Stimulated activated naive CD8-positive, alpha-beta T cell treated with anti-CD3 and anti-CD28 coated beads, Interleukin-15, Interleukin-2, amounts not matched to agents 100 ng/mL and 50 ng/mL, for 24 hours (primary cell): ENCODE data around the gene CNOT6L.
"Not testable (repeated sequence)": the region's sequence is repeated elsewhere in the genome, so short reads cannot be mapped to it uniquely, and the experiment has no call there.

Experiments
- H3K27ac Mint-ChIP-seq: one replicate; pipeline ENCODE4 v1.8.0; 2021; ENCODE audit warnings: mild to moderate bottlenecking, mixed read lengths
- H3K27me3 Mint-ChIP-seq: one replicate; pipeline ENCODE4 v1.8.0; 2021; ENCODE audit warnings: mixed read lengths
- H3K36me3 Mint-ChIP-seq: one replicate; pipeline ENCODE4 v1.8.0; 2021; ENCODE audit warnings: low read depth, mixed read lengths
- H3K4me1 Mint-ChIP-seq: one replicate; pipeline ENCODE4 v1.8.0; 2021; ENCODE audit warnings: low read depth, mixed read lengths
- H3K4me3 Mint-ChIP-seq: one replicate; pipeline ENCODE4 v1.8.0; 2021; ENCODE audit warnings: mild to moderate bottlenecking, mixed read lengths
- H3K9me3 Mint-ChIP-seq: one replicate; pipeline ENCODE4 v1.8.0; 2021; ENCODE audit warnings: mixed read lengths

CNOT6L gene

DNA sequence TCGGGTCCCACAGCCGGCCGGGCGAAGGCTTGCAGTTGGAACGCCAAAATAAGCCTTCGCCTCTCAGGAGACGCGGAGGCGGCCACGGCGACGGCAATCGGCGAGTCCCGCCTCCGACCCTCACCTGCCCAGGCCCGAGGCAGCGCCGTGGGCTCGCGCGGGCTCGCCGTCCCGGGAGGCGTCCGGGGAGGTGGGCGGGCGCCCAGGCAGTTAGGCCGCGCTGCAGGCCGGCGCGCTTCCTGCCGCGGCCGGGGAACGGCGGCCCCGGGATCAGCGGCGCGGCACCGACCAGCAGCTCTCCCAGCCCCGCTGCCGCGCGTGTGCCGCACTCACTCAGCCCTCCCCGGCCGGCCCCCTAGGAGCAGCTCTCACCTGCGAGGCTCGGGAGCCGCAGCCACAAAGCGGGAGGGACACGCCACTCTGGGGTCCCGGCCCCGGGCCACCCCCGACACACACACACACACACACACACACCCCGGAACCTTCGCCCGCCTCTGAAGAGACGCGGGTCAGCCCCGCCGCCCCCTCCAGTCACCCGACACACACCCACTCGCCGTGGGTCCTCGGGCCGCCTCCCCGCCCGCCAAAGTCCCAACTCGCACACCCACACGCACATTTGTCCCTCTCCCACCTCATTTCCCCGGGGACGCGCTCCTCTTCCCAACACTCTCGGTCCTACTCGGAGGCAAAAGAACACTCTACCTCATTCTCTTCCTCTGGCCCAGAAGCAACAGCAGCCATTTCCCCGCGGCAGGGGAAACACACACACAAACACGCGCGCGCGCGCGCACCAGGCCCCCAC is at the start of gene CNOT6L:
Gene CNOT6L, minus strand, starts transcription at position 767 of the 802 bp plus-strand sequence. Its CDS starts 60 bp downstream, at position 707.
- peaks cover 64% of the 10 kb centered on the region for H3K4me1 Mint-ChIP-seq

DNA sequence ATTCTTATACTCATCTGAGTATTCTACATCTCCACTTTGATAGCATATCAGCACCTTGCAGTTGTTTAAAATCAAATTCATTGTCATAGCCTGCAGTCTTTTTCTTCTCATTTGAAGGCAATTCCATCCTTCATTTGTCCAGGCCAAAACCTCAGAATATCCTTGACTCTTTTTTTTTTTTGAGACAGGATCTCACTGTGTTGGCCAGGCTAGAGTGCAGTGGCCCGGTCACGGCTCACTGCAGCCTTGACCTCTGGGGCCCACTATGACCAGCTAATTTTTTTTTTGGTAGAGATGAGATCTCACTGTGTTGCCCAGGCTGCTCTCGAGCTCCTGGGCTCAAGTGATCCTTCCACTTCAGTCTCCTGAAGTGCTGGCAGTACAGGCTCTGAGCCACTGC is 46.1 kb upstream of the CNOT6L start:
- H3K4me1 Mint-ChIP-seq: peaks cover 71% of the 10 kb centered on the region
- H3K9me3 Mint-ChIP-seq: no peaks in the 10 kb centered on the region
- no peak overlapping the region for H3K27ac Mint-ChIP-seq
- H3K27me3 Mint-ChIP-seq: peaks cover 5% of the 10 kb centered on the region
- H3K36me3 Mint-ChIP-seq: peaks cover 47% of the 10 kb centered on the region
- peak overlapping the region; percentile 15 for H3K4me3 Mint-ChIP-seq

More for the DNA sequence above, at the start of gene CNOT6L:
- H3K4me3 Mint-ChIP-seq: peak within 1 kb of the TSS; percentile 100
- H3K36me3 Mint-ChIP-seq: peaks cover 11% of the 10 kb centered on the region
- H3K9me3 Mint-ChIP-seq: no peaks in the 10 kb centered on the region
- H3K27me3 Mint-ChIP-seq: no peaks in the 10 kb centered on the region
- peak within 1 kb of the TSS; percentile 100 for H3K27ac Mint-ChIP-seq

DNA sequence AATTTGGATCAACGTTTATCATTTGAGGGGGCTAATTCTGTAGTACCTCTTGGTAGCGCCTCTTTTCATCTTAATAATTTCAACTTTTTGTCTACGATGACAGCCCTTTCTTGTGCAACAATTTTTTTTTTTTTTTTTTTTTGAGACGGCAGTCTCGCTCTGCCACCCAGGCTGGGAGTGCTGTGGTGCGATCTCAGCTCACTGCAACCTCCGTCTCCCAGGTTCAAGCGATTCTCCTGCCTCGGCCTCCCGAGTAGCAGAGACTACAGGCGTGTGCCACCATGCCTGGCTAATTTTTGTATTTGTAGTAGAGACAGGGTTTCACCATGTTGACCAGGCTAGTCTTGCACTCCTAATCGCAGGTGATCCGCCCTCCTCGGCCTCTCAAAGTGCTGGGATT is 44.2 kb upstream of the CNOT6L start:
- peak overlapping the region; percentile 99 for H3K27ac Mint-ChIP-seq
- not testable (repeated sequence) for H3K27me3 Mint-ChIP-seq
- peaks cover 67% of the 10 kb centered on the region for H3K4me1 Mint-ChIP-seq

DNA sequence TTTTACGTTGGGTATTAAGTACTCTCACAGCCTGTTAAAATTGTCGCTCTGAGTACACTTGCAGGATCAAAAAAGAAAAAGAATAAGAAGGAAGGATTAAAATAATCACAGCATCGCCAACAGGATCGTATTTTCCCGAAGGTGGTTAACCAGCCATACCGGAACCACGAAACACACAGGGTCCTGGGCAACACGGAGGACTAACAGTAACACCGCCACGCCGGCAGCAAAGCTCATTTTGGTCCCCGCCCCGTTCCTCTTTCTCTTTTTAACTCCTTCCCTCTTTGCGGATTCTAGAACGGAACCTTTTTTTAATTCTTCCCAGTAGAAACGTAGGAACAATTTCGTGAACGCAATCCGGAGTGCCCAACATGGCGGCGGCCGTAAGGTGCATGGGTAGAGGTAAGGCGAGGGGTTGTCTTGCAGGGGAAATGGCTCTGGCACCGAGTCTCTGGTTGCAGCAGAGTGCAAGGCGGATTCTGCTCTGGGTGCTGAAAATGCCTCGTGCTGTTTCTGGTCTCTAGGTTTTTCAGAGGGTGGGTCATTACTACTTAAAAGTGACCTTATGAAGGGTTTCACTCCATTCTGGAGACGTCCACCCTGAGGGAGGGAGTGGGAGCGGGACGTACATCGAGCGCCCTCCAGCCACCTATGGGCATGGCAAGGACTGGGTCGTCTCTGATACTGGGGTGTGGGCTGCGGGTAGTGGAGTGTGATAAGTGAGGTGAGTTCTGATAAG is 43.5 kb upstream of the CNOT6L start, which contains the start of gene MRPL1:
Gene MRPL1, plus strand, starts transcription at position 353 of the 739 bp plus-strand sequence. Its CDS starts 19 bp downstream, at position 372.
- Mint-ChIP-seq H3K9me3 (no peaks in the 10 kb centered on the region), H3K4me1 (peaks cover 68% of the 10 kb centered on the region), H3K27ac (peak within 1 kb of the TSS; percentile 99), H3K4me3 (peak within 1 kb of the TSS; percentile 94), H3K36me3 (peaks cover 33% of the 10 kb centered on the region), H3K27me3 (peaks cover 5% of the 10 kb centered on the region)

More for the DNA sequence above, 44.2 kb upstream of the CNOT6L start:
- H3K4me3 Mint-ChIP-seq: peak overlapping the region; percentile 94
- peaks cover 34% of the 10 kb centered on the region for H3K36me3 Mint-ChIP-seq
- H3K9me3 Mint-ChIP-seq: not testable (repeated sequence)

DNA sequence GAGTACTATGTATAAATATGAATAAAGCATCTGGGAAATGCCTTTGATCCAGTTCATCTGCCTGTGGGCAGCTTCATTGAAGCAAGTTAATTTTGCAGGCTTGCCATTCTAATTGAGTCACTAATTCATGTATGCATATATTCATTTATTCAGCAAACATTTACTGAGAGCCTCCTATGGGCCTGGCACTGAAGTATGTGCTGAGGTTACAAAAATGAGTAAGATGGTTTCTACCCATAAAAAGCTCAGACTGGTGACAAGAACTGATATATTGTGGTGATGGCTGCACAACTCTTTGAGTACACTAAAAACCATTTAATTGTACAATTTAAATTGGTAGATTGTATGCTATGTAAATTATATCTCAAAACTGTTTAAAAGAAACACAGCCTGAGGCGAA is 42.3 kb upstream of the CNOT6L start:
- peaks cover 69% of the 10 kb centered on the region for H3K4me1 Mint-ChIP-seq
- H3K27ac Mint-ChIP-seq: peak overlapping the region; percentile 99
- peaks cover 5% of the 10 kb centered on the region for H3K27me3 Mint-ChIP-seq
- H3K9me3 Mint-ChIP-seq: no peaks in the 10 kb centered on the region
- H3K36me3 Mint-ChIP-seq: peaks cover 24% of the 10 kb centered on the region
- peak overlapping the region; percentile 94 for H3K4me3 Mint-ChIP-seq

DNA sequence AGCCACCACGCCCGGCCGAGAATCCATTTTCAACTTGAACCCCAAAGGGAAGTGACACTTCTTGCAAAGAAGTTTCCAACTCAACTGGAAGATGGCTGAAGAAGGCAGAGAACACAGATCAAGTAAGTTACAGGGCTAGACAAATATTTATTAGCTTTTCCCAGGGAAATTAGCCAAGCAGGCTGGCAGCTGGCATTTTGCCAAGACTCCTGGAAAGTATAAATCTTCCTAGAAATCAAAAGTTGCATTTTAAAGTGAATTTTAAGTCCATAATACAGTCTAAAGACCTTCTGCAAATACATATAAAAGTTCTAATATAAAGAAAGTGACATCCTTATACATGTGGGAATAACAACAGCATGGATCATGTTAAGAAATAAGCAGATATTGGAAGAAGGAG is 40.1 kb upstream of the CNOT6L start:
- H3K9me3 Mint-ChIP-seq: no peaks in the 10 kb centered on the region
- H3K36me3 Mint-ChIP-seq: peaks cover 9% of the 10 kb centered on the region
- peaks cover 77% of the 10 kb centered on the region for H3K4me1 Mint-ChIP-seq
- H3K27ac Mint-ChIP-seq: peak overlapping the region; percentile 82
- H3K27me3 Mint-ChIP-seq: peaks cover 5% of the 10 kb centered on the region
- no peak overlapping the region for H3K4me3 Mint-ChIP-seq

DNA sequence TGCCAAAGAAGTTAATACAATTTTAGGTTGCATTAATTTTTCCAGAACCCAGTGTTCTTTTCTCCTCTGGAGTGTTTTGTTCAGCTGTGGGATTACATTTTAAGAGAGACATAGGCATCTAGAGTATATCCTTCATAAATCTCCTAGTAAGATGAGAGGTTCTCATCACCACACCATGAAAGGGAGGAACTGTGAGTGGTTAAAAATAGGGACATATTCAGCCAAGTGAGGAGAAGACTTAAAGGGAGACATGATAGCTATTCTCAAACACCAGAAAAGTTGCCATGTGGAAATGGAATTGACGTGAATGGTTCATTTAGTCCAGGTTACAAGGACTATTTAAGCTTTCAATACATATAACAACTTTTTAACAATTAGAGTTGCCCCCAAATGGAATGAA is 37.0 kb upstream of the CNOT6L start:
- H3K27ac Mint-ChIP-seq: peak overlapping the region; percentile 92
- peaks cover 82% of the 10 kb centered on the region for H3K4me1 Mint-ChIP-seq
- H3K4me3 Mint-ChIP-seq: peak overlapping the region; percentile 76
- no peaks in the 10 kb centered on the region for H3K27me3 Mint-ChIP-seq
- no peaks in the 10 kb centered on the region for H3K9me3 Mint-ChIP-seq
- H3K36me3 Mint-ChIP-seq: no peaks in the 10 kb centered on the region

- Mint-ChIP-seq H3K36me3 (no peaks in the 10 kb centered on the region), H3K4me1 (peaks cover 73% of the 10 kb centered on the region), H3K27me3 (no peaks in the 10 kb centered on the region), H3K4me3 (peak overlapping the region; percentile 75), H3K9me3 (no peaks in the 10 kb centered on the region), H3K27ac (peak overlapping the region; percentile 96)
Measured at GRCh38 chr4:77854431-77855111, 35.4 kb upstream of the CNOT6L start.

DNA sequence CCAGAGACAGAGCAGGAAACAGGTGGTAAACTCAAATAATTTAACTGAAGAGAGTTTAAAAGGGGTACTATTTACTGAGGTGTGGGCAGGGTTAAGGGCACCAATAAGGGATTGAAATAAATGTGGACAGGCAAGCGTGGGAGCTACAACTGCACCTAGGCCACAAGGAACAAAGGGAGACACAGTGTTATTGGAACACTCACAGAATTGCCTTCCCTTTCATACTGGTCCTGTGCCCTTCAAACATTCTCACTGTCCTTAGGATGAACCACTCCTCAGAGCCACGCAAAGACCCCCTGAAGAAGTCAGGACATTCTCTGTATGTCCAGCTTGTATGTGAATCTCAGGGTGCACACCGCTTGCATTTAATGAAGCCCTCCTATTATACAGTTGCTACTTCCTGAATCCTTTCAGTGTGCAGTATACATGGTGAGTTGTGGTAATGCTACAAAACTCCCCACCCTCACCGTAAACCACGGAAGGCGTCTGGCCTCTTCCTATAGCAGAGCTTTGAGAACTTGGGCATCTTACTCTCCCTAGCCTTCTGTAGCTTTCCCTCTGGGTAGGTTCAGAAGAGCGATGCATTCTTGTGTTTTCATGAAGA is 33.8 kb upstream of the CNOT6L start:
- Mint-ChIP-seq H3K9me3 (no peaks in the 10 kb centered on the region), H3K27ac (peak overlapping the region; percentile 96), H3K27me3 (no peaks in the 10 kb centered on the region), H3K36me3 (no peaks in the 10 kb centered on the region), H3K4me1 (peaks cover 61% of the 10 kb centered on the region), H3K4me3 (peak overlapping the region; percentile 75)

DNA sequence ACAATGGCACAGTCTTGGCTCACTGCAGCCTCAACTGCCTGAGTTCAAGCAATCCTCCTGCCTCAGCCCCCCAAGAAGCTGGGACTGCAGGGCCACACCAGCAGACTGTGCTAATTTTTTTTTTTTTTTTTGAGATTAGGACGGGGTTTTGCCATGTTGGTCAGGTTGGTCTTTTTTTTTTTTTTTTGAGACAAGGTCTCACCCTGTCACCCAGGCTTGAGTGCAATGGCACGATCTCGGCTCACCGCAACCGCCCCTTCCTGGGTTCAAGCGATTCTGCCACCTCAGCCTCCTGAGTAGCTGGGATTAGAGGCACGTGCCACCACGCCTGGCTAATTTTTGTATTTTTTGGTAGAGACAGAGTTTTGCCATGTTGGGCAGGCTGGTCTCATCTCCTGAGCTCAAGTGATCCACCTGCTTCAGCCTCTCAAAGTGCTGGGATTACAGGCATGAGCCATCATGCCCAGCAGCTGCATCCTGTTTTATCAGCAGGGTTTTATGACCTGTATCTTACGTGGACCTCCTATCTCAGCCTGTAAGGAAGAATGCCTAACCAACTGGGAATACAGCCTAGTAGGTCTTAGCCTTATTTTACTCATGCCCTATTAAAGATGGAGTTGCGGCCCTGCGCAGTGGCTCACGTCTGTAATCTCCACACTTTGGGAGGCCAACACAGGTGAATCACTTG is 30.3 kb upstream of the CNOT6L start:
- Mint-ChIP-seq H3K27ac (no peak overlapping the region), H3K4me1 (peaks cover 41% of the 10 kb centered on the region)

GRCh38 chr4:77848508-77848907 is 29.3 kb upstream of the CNOT6L start:
- Mint-ChIP-seq H3K27me3 (no peaks in the 10 kb centered on the region), H3K27ac (no peak overlapping the region), H3K36me3 (no peaks in the 10 kb centered on the region), H3K4me3 (no peak overlapping the region), H3K9me3 (no peaks in the 10 kb centered on the region), H3K4me1 (peaks cover 41% of the 10 kb centered on the region)

More for the DNA sequence above, 30.3 kb upstream of the CNOT6L start:
- no peaks in the 10 kb centered on the region for H3K36me3 Mint-ChIP-seq
- H3K27me3 Mint-ChIP-seq: no peaks in the 10 kb centered on the region
- H3K4me3 Mint-ChIP-seq: no peak overlapping the region
- no peaks in the 10 kb centered on the region for H3K9me3 Mint-ChIP-seq

GRCh38 chr4:77845929-77846328 is 26.8 kb upstream of the CNOT6L start:
- no peak overlapping the region for H3K4me3 Mint-ChIP-seq
- no peaks in the 10 kb centered on the region for H3K9me3 Mint-ChIP-seq
- peaks cover 30% of the 10 kb centered on the region for H3K4me1 Mint-ChIP-seq
- no peaks in the 10 kb centered on the region for H3K27me3 Mint-ChIP-seq
- H3K27ac Mint-ChIP-seq: no peak overlapping the region
- no peaks in the 10 kb centered on the region for H3K36me3 Mint-ChIP-seq

DNA sequence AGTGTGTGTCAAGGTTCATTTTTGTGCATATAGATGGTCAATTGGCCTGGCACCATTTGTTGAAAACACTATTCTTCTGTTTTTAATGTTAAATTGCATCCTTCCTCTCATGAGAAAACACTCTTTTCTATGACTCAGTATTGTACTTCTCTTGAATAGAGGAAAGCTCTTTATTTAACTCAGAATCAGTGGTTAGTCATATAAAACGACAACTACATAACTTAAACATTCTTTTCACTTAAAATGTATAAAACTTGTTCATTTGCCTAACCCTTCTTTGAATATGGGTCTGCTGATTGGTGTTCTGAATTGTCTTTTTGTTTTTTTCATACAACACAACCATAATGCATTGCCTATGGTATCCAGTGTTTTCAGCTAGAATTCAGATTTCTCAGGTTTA is 26.2 kb upstream of the CNOT6L start:
- no peaks in the 10 kb centered on the region for H3K9me3 Mint-ChIP-seq
- H3K4me1 Mint-ChIP-seq: peaks cover 30% of the 10 kb centered on the region
- H3K4me3 Mint-ChIP-seq: no peak overlapping the region
- H3K36me3 Mint-ChIP-seq: no peaks in the 10 kb centered on the region
- H3K27ac Mint-ChIP-seq: peak overlapping the region; percentile 38
- no peaks in the 10 kb centered on the region for H3K27me3 Mint-ChIP-seq

DNA sequence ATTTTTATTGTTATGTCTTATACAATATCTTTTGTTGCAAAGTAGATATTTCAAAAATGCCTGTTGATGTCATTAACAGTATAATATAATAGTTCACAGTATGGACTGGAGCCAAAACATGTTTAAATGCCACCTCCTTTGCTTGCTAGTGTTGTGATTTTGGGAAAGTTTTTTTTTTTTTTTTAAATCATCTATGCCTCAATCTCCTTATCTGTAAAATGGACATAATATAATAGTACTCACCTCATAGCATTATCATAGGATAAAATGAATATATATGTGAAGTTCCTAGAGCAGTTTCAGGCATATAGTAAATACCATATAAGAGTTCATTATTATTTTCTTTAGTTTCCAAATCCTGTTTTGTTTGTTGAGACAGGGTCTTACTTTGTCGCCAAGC is 25.2 kb upstream of the CNOT6L start:
- Mint-ChIP-seq H3K27me3 (no peaks in the 10 kb centered on the region), H3K4me1 (peaks cover 30% of the 10 kb centered on the region), H3K4me3 (no peak overlapping the region), H3K27ac (peak overlapping the region; percentile 66), H3K36me3 (no peaks in the 10 kb centered on the region), H3K9me3 (no peaks in the 10 kb centered on the region)
